Spleen (tissue), 11 donors: Measurements from ENCODE around the gene IQCE. TPM values are rescaled to one million over a fixed set of nuclear protein-coding genes. Genes with fewer than 3 reads are reported as not detected.

Experiments used
- DNase-seq: peaks from one replicate; pipeline ENCODE4 v3.0.0-alpha.2; 2020
- H3K27ac ChIP-seq, 8 donors: fragments of 200-600 bp; sonication (generic) in 7 of 8; 1 replicate in 4 of 8; 2 replicates in 4 of 8; pipeline versions ENCODE4 v1.5.0 to v1.8.0; 2016 to 2021; ENCODE audit warnings: inconsistent platforms in 4 of 8, mild to moderate bottlenecking in 4 of 8, moderate library complexity in 1 of 8
- H3K27me3 ChIP-seq, 7 donors: fragments of 200-600 bp; sonication (generic) in 6 of 7; replicated peaks in 1 of 7; 1 replicate in 4 of 7; 2 replicates in 3 of 7; pipeline versions ENCODE4 v1.5.0 to v1.8.0; 2016 to 2021; ENCODE audit warnings: inconsistent platforms in 3 of 7, mild to moderate bottlenecking in 1 of 7
- H3K36me3 ChIP-seq, 6 donors: fragments of 200-600 bp; sonication (generic) in 5 of 6; 1 replicate in 4 of 6; 2 replicates in 2 of 6; pipeline versions ENCODE4 v1.5.0 to v1.8.0; 2016 to 2021; ENCODE audit warnings: inconsistent platforms in 2 of 6
- H3K4me1 ChIP-seq, 6 donors: fragments of 200-600 bp; sonication (generic) in 5 of 6; 1 replicate in 3 of 6; 2 replicates in 3 of 6; pipeline versions ENCODE4 v1.5.0 to v1.8.0; 2016 to 2021; ENCODE audit warnings: inconsistent platforms in 3 of 6
- H3K4me3 ChIP-seq, 8 donors: fragments of 200-600 bp; sonication (generic) in 7 of 8; 1 replicate in 4 of 8; 2 replicates in 4 of 8; pipeline versions ENCODE4 v1.5.0 to v1.8.0; 2016 to 2021; ENCODE audit warnings: inconsistent platforms in 4 of 8, mild to moderate bottlenecking in 4 of 8, moderate library complexity in 2 of 8
- H3K9me3 ChIP-seq, 8 donors: fragments of 200-600 bp; sonication (generic) in 7 of 8; 1 replicate in 4 of 8; 2 replicates in 4 of 8; pipeline versions ENCODE4 v1.5.0 to v1.8.0; 2016 to 2021; ENCODE audit warnings: inconsistent platforms in 4 of 8
- CTCF ChIP-seq, 11 experiments: fragments of 200-600 bp in 7 of 11; fragments of 450-650 bp in 4 of 11; sonication (generic) in 4 of 11; IDR thresholded peaks in 8 of 11; conservative IDR thresholded peaks in 3 of 11; 1 replicate in 7 of 11; 2 replicates in 4 of 11; pipeline versions ENCODE4 v1.4.0 to v1.8.0; 2016 to 2021; ENCODE audit warnings: antibody characterized with exemption in 11 of 11, inconsistent platforms in 4 of 11, mild to moderate bottlenecking in 1 of 11
- POLR2A ChIP-seq, 3 donors: fragments of 450-650 bp; IDR thresholded peaks; one replicate each; pipeline ENCODE4 v1.5.1; 2017; ENCODE audit warnings: antibody characterized with exemption in 3 of 3, mild to moderate bottlenecking in 1 of 3
- POLR2AphosphoS5 ChIP-seq, 3 donors: sonication (generic); formaldehyde crosslinking; IDR thresholded peaks; one replicate each; pipeline ENCODE4 v1.5.1; 2017; ENCODE audit warnings: antibody characterized with exemption in 3 of 3
- WGBS, 5 donors: extraction: QIAGEN DNeasy Blood & Tissue Kit in 3 of 5; methylation state at CpG; one replicate each; pipeline versions ENCODE4 v1.1.5 to v1.1.7; 2013 to 2018; 5-methylcytosine and 5-hydroxymethylcytosine counted together
- intact Hi-C: fragments of 100-400 bp; cut with DNase I; formaldehyde crosslinking; loops from one replicate; pipeline ENCODE4 v1.15.0; 2023; ENCODE audit warnings: low total_unique reads
- polyA plus RNA-seq, 3 donors: library from polyadenylated mRNA; stranded (reverse); fragments of 200-250 nt; gene quantifications; one replicate each; pipeline ENCODE4 v1.2.1, GENCODE V29; 2013
- total RNA-seq, 7 donors: library from RNA; depleted of rRNA in 3 of 7; stranded (reverse); fragments of >200 nt in 3 of 7; fragmentation: NEBNext Ultra II Directional in 4 of 7; extraction: Animal tissue kit (Norgen Biotek cat#: 25700) in 4 of 7; gene quantifications; one replicate each; pipeline versions ENCODE4 v1.1.0 to v1.2.1, GENCODE V29; 2016 to 2021
- donor health status: healthy with polysubstance abuse.
- donor health status: DM: no; HTN: no; CAD: no; lungs with moderate emphysema.
- donor health status: DM: no; HTN: no; CAD: no.
- donor health status: Bipolar disorder and iron deficiency.
- donor health status: healthy.
- donor health status: DM: no; HTN: no; CAD: no.
- donor health status: DM: yes; HTN: yes; CAD: no.

Gene IQCE
- total and polyA plus RNA-seq, 10 donors = 1.2 to 17.1 (median 11.4) TPM

GRCh38 chr7:2659556-2660358 is 101.0 kb downstream of the IQCE start:
- peaks cover 0 to 89% (median 51%) of the 10 kb centered on the region in 6 donors for H3K36me3 ChIP-seq
- H3K9me3 ChIP-seq = no peaks in the 10 kb centered on the region
- TF ChIP-seq POLR2AphosphoS5 (IDR thresholded peaks at IDR 0.05) (peak in 1 of 3 donors; percentile 15), POLR2A (IDR thresholded peaks at IDR 0.05) (no peak), CTCF (IDR thresholded peaks at IDR 0.05 in 8 of 11, conservative IDR thresholded peaks at IDR 0.05 in 3 of 11) (no peak)
- WGBS, 5 donors = 87 to 93% (median 92%) methylated on average over 20 to 36 of the region's 36 CpGs
- intact Hi-C loops = no loop called here
- H3K4me1 ChIP-seq = peaks cover 3 to 32% (median 21%) of the 10 kb centered on the region in 6 donors
- H3K4me3 ChIP-seq = no peak overlapping the region
- peak; percentile 69 for DNase-seq
- no peak overlapping the region for H3K27ac ChIP-seq
- H3K27me3 ChIP-seq = no peaks in the 10 kb centered on the region

- intact Hi-C loops = no loop called here
- peak; percentile 63 for DNase-seq
- Histone ChIP-seq H3K36me3 (peaks cover 0 to 81% (median 48%) of the 10 kb centered on the region in 6 donors), H3K9me3 (no peaks in the 10 kb centered on the region), H3K4me3 (no peak overlapping the region), H3K27me3 (no peaks in the 10 kb centered on the region), H3K27ac (no peak overlapping the region), H3K4me1 (peaks cover 3 to 35% (median 22%) of the 10 kb centered on the region in 6 donors)
- TF ChIP-seq CTCF (IDR thresholded peaks at IDR 0.05 in 8 of 11, conservative IDR thresholded peaks at IDR 0.05 in 3 of 11) (peak in 1 of 11 experiments; percentile 24), POLR2A (IDR thresholded peaks at IDR 0.05) (no peak)
- WGBS, 5 donors = 75 to 90% (median 88%) methylated on average over 15 to 36 of the region's 36 CpGs
These were observed 101.7 kb downstream of the IQCE start for GRCh38 chr7:2660359-2661095.

- H3K4me3 ChIP-seq = no peak overlapping the region
- peak; percentile 72 for DNase-seq
- TF ChIP-seq CTCF (IDR thresholded peaks at IDR 0.05 in 8 of 11, conservative IDR thresholded peaks at IDR 0.05 in 3 of 11) = no peak
- no peak for TF ChIP-seq POLR2AphosphoS5 (IDR thresholded peaks at IDR 0.05)
- no peak for TF ChIP-seq POLR2A (IDR thresholded peaks at IDR 0.05)
- 89 to 97% (median 94%) methylated on average over 7 to 10 of the region's 10 CpGs for WGBS, 5 donors
- H3K27me3 ChIP-seq = no peaks in the 10 kb centered on the region
- peaks cover 0 to 76% (median 46%) of the 10 kb centered on the region in 6 donors for H3K36me3 ChIP-seq
- no peak overlapping the region for H3K27ac ChIP-seq
- H3K9me3 ChIP-seq = no peaks in the 10 kb centered on the region
- H3K4me1 ChIP-seq = peaks cover 3 to 40% (median 25%) of the 10 kb centered on the region in 6 donors
- intact Hi-C loops = no loop called here
These were observed 102.3 kb downstream of the IQCE start for GRCh38 chr7:2661096-2661449.
